KMS-11 (cell line): ENCODE measurements around the gene LRCH4.

Experiments used
- H2AFZ ChIP-seq: fragments of 200-600 bp; sonication (generic); 2 replicates; pipeline ENCODE4 v1.6.1; 2016; ENCODE audit warnings: antibody characterized with exemption, mixed run types, low read depth
- H3K27ac ChIP-seq: fragments of 200-600 bp; sonication (generic); 2 replicates; pipeline ENCODE4 v1.6.1; 2016; ENCODE audit warnings: mild to moderate bottlenecking, mixed run types
- H3K27me3 ChIP-seq: fragments of 200-600 bp; sonication (generic); 2 replicates; pipeline ENCODE4 v1.6.1; 2017; ENCODE audit warnings: mild to moderate bottlenecking, low read depth, mixed run types, moderate library complexity; ENCODE audit not compliant: insufficient read depth
- H3K36me3 ChIP-seq: fragments of 200-600 bp; sonication (generic); 2 replicates; pipeline ENCODE4 v1.6.1; 2017; ENCODE audit warnings: mild to moderate bottlenecking, mixed run types; ENCODE audit not compliant: insufficient read depth
- H3K4me1 ChIP-seq: fragments of 200-600 bp; sonication (generic); 2 replicates; pipeline ENCODE4 v1.6.1; 2016; ENCODE audit warnings: mild to moderate bottlenecking, low read depth, mixed run types; ENCODE audit not compliant: poor library complexity, severe bottlenecking
- H3K4me2 ChIP-seq: fragments of 200-600 bp; sonication (generic); 2 replicates; pipeline ENCODE4 v1.7.0; 2016; ENCODE audit warnings: mild to moderate bottlenecking, mixed run types
- H3K4me3 ChIP-seq: fragments of 200-600 bp; sonication (generic); IDR thresholded peaks from 2 replicates; pipeline ENCODE4 v1.6.1; 2017; ENCODE audit warnings: low read depth, low read length, mixed read lengths; ENCODE audit not compliant: insufficient read depth
- H3K79me2 ChIP-seq: fragments of 200-600 bp; sonication (generic); 2 replicates; pipeline ENCODE4 v1.6.1; 2016; ENCODE audit warnings: low read depth, mixed run types; ENCODE audit not compliant: insufficient read depth
- H3K9ac ChIP-seq: fragments of 200-600 bp; sonication (generic); 2 replicates; pipeline ENCODE4 v1.6.1; 2016; ENCODE audit warnings: mild to moderate bottlenecking, mixed run types
- H4K20me1 ChIP-seq: fragments of 200-600 bp; sonication (generic); 2 replicates; pipeline ENCODE4 v1.6.1; 2016; ENCODE audit warnings: mild to moderate bottlenecking, mixed run types; ENCODE audit not compliant: insufficient read depth
- TF ChIP-seq, protein P1 (sequence below): fragments of 200-600 bp; sonication (generic); conservative IDR thresholded peaks from 2 replicates; pipeline ENCODE4 v1.6.1; 2017; ENCODE audit warnings: low read depth, mild to moderate bottlenecking, antibody characterized with exemption, low read length, moderate library complexity, mixed read lengths

LRCH4 gene

GRCh38 chr7:100574362-100575205 lies 11.3 kb downstream of the LRCH4 start:
- TF ChIP-seq, protein P1, sequence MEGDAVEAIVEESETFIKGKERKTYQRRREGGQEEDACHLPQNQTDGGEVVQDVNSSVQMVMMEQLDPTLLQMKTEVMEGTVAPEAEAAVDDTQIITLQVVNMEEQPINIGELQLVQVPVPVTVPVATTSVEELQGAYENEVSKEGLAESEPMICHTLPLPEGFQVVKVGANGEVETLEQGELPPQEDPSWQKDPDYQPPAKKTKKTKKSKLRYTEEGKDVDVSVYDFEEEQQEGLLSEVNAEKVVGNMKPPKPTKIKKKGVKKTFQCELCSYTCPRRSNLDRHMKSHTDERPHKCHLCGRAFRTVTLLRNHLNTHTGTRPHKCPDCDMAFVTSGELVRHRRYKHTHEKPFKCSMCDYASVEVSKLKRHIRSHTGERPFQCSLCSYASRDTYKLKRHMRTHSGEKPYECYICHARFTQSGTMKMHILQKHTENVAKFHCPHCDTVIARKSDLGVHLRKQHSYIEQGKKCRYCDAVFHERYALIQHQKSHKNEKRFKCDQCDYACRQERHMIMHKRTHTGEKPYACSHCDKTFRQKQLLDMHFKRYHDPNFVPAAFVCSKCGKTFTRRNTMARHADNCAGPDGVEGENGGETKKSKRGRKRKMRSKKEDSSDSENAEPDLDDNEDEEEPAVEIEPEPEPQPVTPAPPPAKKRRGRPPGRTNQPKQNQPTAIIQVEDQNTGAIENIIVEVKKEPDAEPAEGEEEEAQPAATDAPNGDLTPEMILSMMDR: no peak

DNA sequence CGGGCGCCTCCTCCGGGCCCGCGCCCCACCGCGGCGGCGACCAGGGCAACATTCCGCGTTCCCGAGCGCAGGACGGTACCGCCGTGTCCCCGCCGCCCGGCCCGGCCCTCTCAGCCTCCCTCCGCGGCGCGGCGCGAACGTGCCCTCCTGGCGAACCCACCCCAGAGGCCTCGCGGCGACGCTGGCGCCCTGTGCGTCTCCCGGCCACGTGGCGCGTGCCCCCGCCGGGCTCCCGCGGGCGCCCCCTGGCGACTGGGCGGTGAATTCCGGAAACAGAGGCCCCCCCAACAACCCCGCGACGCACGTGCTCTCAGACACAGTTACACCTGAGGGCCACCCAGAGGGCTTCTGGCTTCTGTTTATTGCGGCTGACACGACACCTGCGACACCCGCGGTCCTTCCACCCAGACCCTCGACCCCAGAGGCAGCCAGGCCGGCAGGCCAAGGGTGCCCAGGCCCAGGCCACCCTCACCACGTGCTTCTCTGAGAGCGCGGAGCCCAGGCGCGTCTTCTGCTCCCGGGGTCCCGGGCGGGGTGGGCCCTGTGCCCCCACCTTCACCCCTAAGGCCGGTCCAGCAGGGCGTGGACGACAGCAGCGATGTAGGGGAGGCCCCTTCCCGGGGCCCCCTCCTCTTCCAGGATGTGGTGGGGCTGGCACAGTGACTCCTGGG lies 12.1 kb downstream of the LRCH4 start, which contains the start of gene SAP25:
Gene SAP25, minus strand, starts transcription at position 210 of the 671 bp plus-strand sequence. Its CDS starts 158 bp downstream, at position 52.
- Histone ChIP-seq H3K36me3 (no peaks in the 10 kb centered on the region), H2AFZ (no peak within 1 kb of the TSS), H3K9ac (no peak within 1 kb of the TSS), H3K79me2 (no peaks in the 10 kb centered on the region), H3K4me2 (no peak within 1 kb of the TSS), H4K20me1 (no peaks in the 10 kb centered on the region), H3K27me3 (no peaks in the 10 kb centered on the region), H3K4me1 (no peaks in the 10 kb centered on the region), H3K27ac (no peak within 1 kb of the TSS), H3K4me3 (no peak within 1 kb of the TSS)
- TF ChIP-seq, protein P1: no peak

More at GRCh38 chr7:100574362-100575205, 11.3 kb downstream of the LRCH4 start:
- no peaks in the 10 kb centered on the region for H4K20me1 ChIP-seq
- no peaks in the 10 kb centered on the region for H3K79me2 ChIP-seq
- no peaks in the 10 kb centered on the region for H3K27me3 ChIP-seq
- no peak overlapping the region for H3K27ac ChIP-seq
- no peaks in the 10 kb centered on the region for H3K4me1 ChIP-seq
- no peak overlapping the region for H3K9ac ChIP-seq
- no peaks in the 10 kb centered on the region for H3K36me3 ChIP-seq
- no peak overlapping the region for H2AFZ ChIP-seq
- H3K4me3 ChIP-seq: no peak overlapping the region
- no peak overlapping the region for H3K4me2 ChIP-seq

GRCh38 chr7:100572949-100573675 lies 12.8 kb downstream of the LRCH4 start:
- Histone ChIP-seq H2AFZ (no peak overlapping the region), H3K79me2 (no peaks in the 10 kb centered on the region), H3K4me3 (no peak overlapping the region), H3K36me3 (no peaks in the 10 kb centered on the region), H3K27me3 (no peaks in the 10 kb centered on the region), H3K4me1 (no peaks in the 10 kb centered on the region), H3K4me2 (no peak overlapping the region), H4K20me1 (no peaks in the 10 kb centered on the region), H3K27ac (no peak overlapping the region), H3K9ac (no peak overlapping the region)
- TF ChIP-seq, protein P1: no peak

GRCh38 chr7:100572281-100572948 lies 13.5 kb downstream of the LRCH4 start:
- Histone ChIP-seq H3K4me2 (no peak overlapping the region), H3K4me1 (no peaks in the 10 kb centered on the region), H3K36me3 (no peaks in the 10 kb centered on the region), H3K27ac (no peak overlapping the region), H3K79me2 (no peaks in the 10 kb centered on the region), H2AFZ (no peak overlapping the region), H4K20me1 (no peaks in the 10 kb centered on the region), H3K4me3 (no peak overlapping the region), H3K9ac (no peak overlapping the region), H3K27me3 (no peaks in the 10 kb centered on the region)
- TF ChIP-seq, protein P1: no peak
